ENCODE results near the gene OR4P4. TPM values are rescaled to one million over a fixed set of nuclear protein-coding genes. Genes with fewer than 3 reads are reported as not detected.

The OR4P4 gene
- not detected for total RNA-seq
- long read RNA-seq: 0 reads

DNA sequence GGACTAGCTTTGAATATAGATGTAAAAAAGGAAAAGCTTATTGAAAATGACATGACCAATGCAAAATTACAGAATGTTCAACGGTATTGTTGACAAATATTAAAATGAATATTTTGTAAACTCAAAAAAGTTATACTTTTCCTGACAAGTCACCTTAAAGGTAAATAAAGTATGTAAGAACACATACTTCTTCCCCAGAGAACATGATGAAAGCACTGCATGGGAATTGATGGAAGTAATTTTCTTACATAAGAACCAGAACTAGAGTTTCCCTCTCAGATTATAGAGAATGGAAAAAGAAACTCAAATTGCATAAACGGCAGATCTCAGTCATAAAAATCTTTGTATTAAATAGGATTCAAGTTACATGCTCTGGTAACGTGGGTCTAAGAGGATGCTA is at the start of gene OR4P4:
TSS of gene OR4P4 (plus strand) at position 301 of the 400 bp plus-strand sequence.
- no peak for ATAC-seq
- intact Hi-C loops (cut with DNase I): no loop called here
- DNase-seq (ENCODE audit: missing footprints): no peak

DNA sequence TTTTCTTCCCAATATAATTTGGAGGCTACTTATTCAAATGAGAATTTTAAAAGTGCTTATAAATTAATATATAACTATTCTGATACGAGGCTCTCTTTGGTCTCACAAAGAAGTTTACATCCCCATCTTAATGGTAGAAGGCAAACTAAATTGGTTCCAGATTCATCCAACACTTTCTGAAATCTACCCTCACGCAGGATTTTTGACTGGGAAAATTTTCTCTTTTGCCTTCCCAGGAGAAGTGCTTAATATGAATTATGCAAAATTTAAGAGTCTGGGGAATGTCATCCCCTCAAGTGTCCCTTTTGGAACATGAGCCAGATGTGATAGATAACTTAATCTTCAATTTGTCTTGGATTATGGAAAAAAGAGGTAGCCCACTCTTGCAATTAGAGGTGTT is 27.4 kb upstream of the OR4P4 start, which contains the start of gene OR4C11:
TSS of gene OR4C11 (minus strand) at position 101 of the 400 bp plus-strand sequence. CDS start 3,272 bp downstream, outside the sequence.
- intact Hi-C loops (cut with DNase I): no loop called here
- ATAC-seq: no peak

DNA sequence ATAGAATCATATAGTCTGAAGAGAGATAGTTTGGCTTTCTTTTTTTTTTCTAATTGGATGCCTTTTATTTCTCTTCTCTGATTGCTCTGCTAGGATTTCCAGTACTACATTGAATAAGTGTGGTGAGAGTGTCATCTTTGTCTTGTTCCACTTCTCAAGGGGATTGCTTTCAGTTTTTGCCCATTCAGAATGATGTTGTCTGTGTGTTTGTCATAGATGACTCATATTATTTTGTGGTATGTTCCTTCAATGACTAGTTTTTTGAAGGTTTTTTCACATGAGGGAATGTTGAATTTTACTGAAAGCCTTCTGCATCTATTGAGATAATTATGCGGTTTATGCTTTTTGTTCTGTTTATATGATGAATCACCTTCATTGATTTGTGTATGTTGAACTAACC is 10.4 kb upstream of the OR4P4 start:
- no peak for DNase-seq (ENCODE audit: missing footprints)
- ATAC-seq: no peak
- intact Hi-C loops (cut with DNase I): no loop called here

More for the DNA sequence above, 27.4 kb upstream of the OR4P4 start, which contains the start of gene OR4C11:
- DNase-seq (ENCODE audit: missing footprints): no peak

DNA sequence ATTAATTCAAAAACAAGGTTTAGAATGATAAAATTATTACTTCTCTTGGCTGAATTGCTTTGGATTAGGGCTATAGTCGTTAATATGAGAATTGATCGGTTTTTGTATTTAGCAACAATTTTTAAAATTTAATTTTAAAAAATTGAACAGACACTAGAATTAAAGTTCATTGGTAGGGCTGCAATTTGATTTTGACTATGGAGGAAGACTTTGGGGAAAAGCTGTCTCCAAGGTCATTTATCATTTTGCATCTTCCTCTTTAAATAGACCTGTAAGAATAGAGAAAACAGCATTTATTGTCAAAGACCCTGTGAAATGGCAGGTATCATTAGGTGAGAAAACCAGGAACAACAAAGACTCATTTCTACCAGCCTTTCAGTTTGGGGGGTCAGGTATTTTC is 13.1 kb downstream of the OR4P4 start, which contains the start of gene OR4S2:
TSS of gene OR4S2 (plus strand) at position 301 of the 400 bp plus-strand sequence. CDS start 2,577 bp downstream, outside the sequence.
- ATAC-seq: no peak
- DNase-seq (ENCODE audit: missing footprints): no peak
- intact Hi-C loops (cut with DNase I): no loop called here

GRCh38 chr11:55652560-55652959 is 17.6 kb downstream of the OR4P4 start:
- DNase-seq (ENCODE audit: missing footprints) (no peak), ATAC-seq (no peak)
- intact Hi-C loops (cut with DNase I): no loop called here

DNA sequence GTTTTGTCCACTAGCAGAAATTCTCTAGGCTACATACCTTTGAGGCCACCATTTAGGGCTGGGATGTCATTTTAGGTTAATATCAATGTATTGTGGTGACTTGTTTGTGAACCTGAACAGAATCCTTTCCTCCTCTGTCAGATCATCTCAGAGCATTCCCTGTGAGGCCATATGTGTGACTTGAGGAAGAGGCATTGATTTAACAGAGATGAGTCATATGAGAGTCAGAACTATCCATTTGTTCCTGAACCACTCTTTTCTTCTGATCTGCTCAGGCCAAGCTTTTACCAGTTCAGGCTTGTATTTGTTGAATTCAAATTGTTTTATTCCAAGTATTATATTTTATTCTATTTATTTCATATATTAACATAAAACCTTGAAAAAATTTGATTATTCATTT is 20.2 kb downstream of the OR4P4 start:
- intact Hi-C loops (cut with DNase I): no loop called here
- DNase-seq (ENCODE audit: missing footprints) (no peak), ATAC-seq (no peak)

GRCh38 chr11:55658031-55658573 is 23.2 kb downstream of the OR4P4 start:
- intact Hi-C loops (cut with DNase I): no loop called here
- ATAC-seq (no peak), DNase-seq (ENCODE audit: missing footprints) (no peak)

DNA sequence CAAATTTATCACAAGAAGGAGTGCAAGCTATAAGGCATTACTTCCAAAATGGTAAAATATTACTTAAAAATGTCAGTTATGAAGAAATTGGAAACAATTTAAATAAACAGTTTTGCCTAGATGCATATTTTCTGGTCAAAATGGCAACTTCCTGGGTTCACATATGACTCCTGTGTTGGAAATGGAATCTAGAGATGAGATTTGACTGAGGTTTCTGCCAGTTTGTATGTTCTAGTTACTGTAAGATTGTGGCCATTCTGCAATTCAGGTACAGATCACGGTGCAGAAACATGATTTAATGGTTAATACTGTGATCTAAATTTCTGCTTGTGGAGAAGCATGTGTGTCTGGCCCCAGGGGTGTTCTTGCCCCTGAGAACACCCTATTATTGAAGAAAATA is 23.7 kb downstream of the OR4P4 start:
- DNase-seq (ENCODE audit: missing footprints) (no peak), ATAC-seq (no peak)
- intact Hi-C loops (cut with DNase I): no loop called here

- intact Hi-C loops (cut with DNase I): no loop called here
- no peak for DNase-seq (ENCODE audit: missing footprints)
- no peak for ATAC-seq
These were observed 27.0 kb downstream of the OR4P4 start, which contains the start of gene OR4C6 for GRCh38 chr11:55661901-55662300. TSS of gene OR4C6 (plus strand) at chr11:55662201. CDS start at chr11:55665167, 2,966 bp downstream.

- ATAC-seq (no peak), DNase-seq (ENCODE audit: missing footprints) (no peak)
- intact Hi-C loops (cut with DNase I): no loop called here
These were observed 34.5 kb downstream of the OR4P4 start for GRCh38 chr11:55669376-55669775.

GRCh38 chr11:55673860-55674259 is 38.9 kb downstream of the OR4P4 start:
- intact Hi-C loops (cut with DNase I): no loop called here
- DNase-seq (ENCODE audit: missing footprints): no peak
- ATAC-seq: no peak

Other genes with a start within 250 kb of the OR4P4 start
- not detected for gene OR4C15, start 80.6 kb upstream of the OR4P4 start, total RNA-seq
- not detected for gene OR4C16, start 63.0 kb upstream of the OR4P4 start, total RNA-seq
- not detected for gene OR4C11, start 27.5 kb upstream of the OR4P4 start, total RNA-seq
- not detected for gene OR4S2, start 13.2 kb downstream of the OR4P4 start, total RNA-seq
- gene OR4C6, start 27.1 kb downstream of the OR4P4 start, total RNA-seq: not detected
- not detected for gene OR5D13, start 138.3 kb downstream of the OR4P4 start, total RNA-seq
- gene OR5D14, start 160.4 kb downstream of the OR4P4 start, total RNA-seq: not detected
- not detected for gene OR5L1, start 176.3 kb downstream of the OR4P4 start, total RNA-seq
- not detected for gene OR5D18, start 184.5 kb downstream of the OR4P4 start, total RNA-seq
- not detected for gene OR5L2, start 192.1 kb downstream of the OR4P4 start, total RNA-seq
- not detected for gene OR5D16, start 203.6 kb downstream of the OR4P4 start, total RNA-seq
- not detected for gene TRIM51, start 248.2 kb downstream of the OR4P4 start, total RNA-seq

Data from Right ventricle myocardium inferior (tissue), 1 donor.